ENCODE measurements around the gene PIP5K1B. TPM values are rescaled to one million over a fixed set of nuclear protein-coding genes. Genes with fewer than 3 reads are reported as not detected.
A peak's percentile ranks its signal among the peaks of the same experiment; 100 is the strongest.

Gene PIP5K1B
- total RNA-seq, 1 experiment from 2014 or later: 5.2 TPM

DNA sequence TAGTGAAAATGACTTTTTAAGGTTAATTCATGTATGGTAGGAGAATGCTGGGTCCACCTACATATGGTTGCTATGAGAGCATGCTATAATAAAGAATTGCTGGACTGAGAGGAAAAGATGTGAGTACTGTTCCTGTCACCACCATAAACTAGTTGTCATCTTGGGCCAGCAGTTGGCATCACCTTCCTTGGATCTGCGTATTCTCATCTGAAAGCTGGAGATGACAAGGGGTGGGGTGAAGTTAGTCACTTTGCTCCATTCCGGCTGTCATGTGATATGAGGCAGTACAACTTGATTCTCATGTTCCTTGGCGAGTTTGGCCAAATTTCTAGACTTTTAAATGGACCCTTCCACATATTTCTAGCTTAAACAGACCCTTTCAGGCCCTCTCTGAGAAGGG lies 33.3 kb downstream of the PIP5K1B start:
- no peaks in the 10 kb centered on the region for H3K9me3 Mint-ChIP-seq
- H3K36me3 Mint-ChIP-seq: no peaks in the 10 kb centered on the region
- no peak for TF ChIP-seq ZBTB21 (CRISPR knock-in tag; IDR thresholded peaks at IDR 0.05; ENCODE audit: borderline replicate concordance)
- TF ChIP-seq KAT7 (CRISPR knock-in tag; IDR thresholded peaks at IDR 0.05; ENCODE audit: borderline replicate concordance): no peak
- TF ChIP-seq MYBL2 (CRISPR knock-in tag; IDR thresholded peaks at IDR 0.05): no peak
- no peak for TF ChIP-seq PRRX2 (CRISPR knock-in tag; IDR thresholded peaks at IDR 0.05)
- TF ChIP-seq CREM (CRISPR knock-in tag; IDR thresholded peaks at IDR 0.05): no peak
- no peak for TF ChIP-seq PRDM15 (CRISPR knock-in tag; IDR thresholded peaks at IDR 0.05)
- TF ChIP-seq ZNF317 (CRISPR knock-in tag; IDR thresholded peaks at IDR 0.05; ENCODE audit: borderline replicate concordance, low read depth): no peak
- no peak for TF ChIP-seq RORB (CRISPR knock-in tag; IDR thresholded peaks at IDR 0.05)
- TF ChIP-seq, protein P1, sequence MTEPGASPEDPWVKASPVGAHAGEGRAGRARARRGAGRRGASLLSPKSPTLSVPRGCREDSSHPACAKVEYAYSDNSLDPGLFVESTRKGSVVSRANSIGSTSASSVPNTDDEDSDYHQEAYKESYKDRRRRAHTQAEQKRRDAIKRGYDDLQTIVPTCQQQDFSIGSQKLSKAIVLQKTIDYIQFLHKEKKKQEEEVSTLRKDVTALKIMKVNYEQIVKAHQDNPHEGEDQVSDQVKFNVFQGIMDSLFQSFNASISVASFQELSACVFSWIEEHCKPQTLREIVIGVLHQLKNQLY (CRISPR knock-in tag; IDR thresholded peaks at IDR 0.05): no peak
- TF ChIP-seq SMAD4 (CRISPR knock-in tag; IDR thresholded peaks at IDR 0.05): no peak
- TF ChIP-seq ZNF121 (CRISPR knock-in tag; IDR thresholded peaks at IDR 0.05): no peak
- TF ChIP-seq HMGA2 (CRISPR knock-in tag; IDR thresholded peaks at IDR 0.05): no peak
- H3K4me1 Mint-ChIP-seq: peaks cover 29% of the 10 kb centered on the region
- ATAC-seq (no peak), DNase-seq (ENCODE audit: low spot score) (no peak)
- ChIA-PET POLR2A (no interaction called here), CTCF (no interaction called here)
- no peaks in the 10 kb centered on the region for H3K27me3 Mint-ChIP-seq (ENCODE audit: low read depth)
- H3K27ac Mint-ChIP-seq: no peak overlapping the region
- no peak overlapping the region for H3K4me3 Mint-ChIP-seq

GRCh38 chr9:68739621-68740174 lies 34.7 kb downstream of the PIP5K1B start:
- POLR2A ChIA-PET: no interaction called here
- ATAC-seq (peak; percentile 28), DNase-seq (ENCODE audit: low spot score) (no peak)
- Mint-ChIP-seq H3K36me3 (no peaks in the 10 kb centered on the region), H3K4me3 (no peak overlapping the region), H3K27ac (no peak overlapping the region), H3K9me3 (no peaks in the 10 kb centered on the region), H3K27me3 (ENCODE audit: low read depth) (no peaks in the 10 kb centered on the region), H3K4me1 (peaks cover 29% of the 10 kb centered on the region)
- CTCF ChIA-PET: interaction anchor here (1.0 to 1.4 kb wide), 2 partner anchors 11 to 156 kb away, joined by 4 read pairs; no protein-coding TSS in a partner anchor
- TF ChIP-seq JAZF1 (CRISPR knock-in tag; IDR thresholded peaks at IDR 0.05) (no peak), GABPB1 (CRISPR knock-in tag; IDR thresholded peaks at IDR 0.05) (peak; percentile 37; the same call in 1 of the 2 replicates)

- no peak overlapping the region for H3K27ac Mint-ChIP-seq
- H3K9me3 Mint-ChIP-seq: no peaks in the 10 kb centered on the region
- peaks cover 29% of the 10 kb centered on the region for H3K4me1 Mint-ChIP-seq
- H3K36me3 Mint-ChIP-seq: no peaks in the 10 kb centered on the region
- TF ChIP-seq GABPB1 (CRISPR knock-in tag; IDR thresholded peaks at IDR 0.05) (peak; percentile 74), CREM (CRISPR knock-in tag; IDR thresholded peaks at IDR 0.05) (no peak)
- no peaks in the 10 kb centered on the region for H3K27me3 Mint-ChIP-seq (ENCODE audit: low read depth)
- ATAC-seq (no peak), DNase-seq (ENCODE audit: low spot score) (no peak)
- CTCF ChIA-PET: interaction anchor here (1.0 to 1.4 kb wide), 2 partner anchors 12 to 157 kb away, joined by 4 read pairs; no protein-coding TSS in a partner anchor
- H3K4me3 Mint-ChIP-seq: no peak overlapping the region
- POLR2A ChIA-PET: no interaction called here
Observed at GRCh38 chr9:68740561-68740960, 35.5 kb downstream of the PIP5K1B start.

GRCh38 chr9:68741234-68741633 lies 36.2 kb downstream of the PIP5K1B start:
- Mint-ChIP-seq H3K27me3 (ENCODE audit: low read depth) (no peaks in the 10 kb centered on the region), H3K9me3 (no peaks in the 10 kb centered on the region), H3K4me1 (peaks cover 24% of the 10 kb centered on the region), H3K4me3 (no peak overlapping the region), H3K36me3 (no peaks in the 10 kb centered on the region), H3K27ac (no peak overlapping the region)
- TF ChIP-seq, protein P2, sequence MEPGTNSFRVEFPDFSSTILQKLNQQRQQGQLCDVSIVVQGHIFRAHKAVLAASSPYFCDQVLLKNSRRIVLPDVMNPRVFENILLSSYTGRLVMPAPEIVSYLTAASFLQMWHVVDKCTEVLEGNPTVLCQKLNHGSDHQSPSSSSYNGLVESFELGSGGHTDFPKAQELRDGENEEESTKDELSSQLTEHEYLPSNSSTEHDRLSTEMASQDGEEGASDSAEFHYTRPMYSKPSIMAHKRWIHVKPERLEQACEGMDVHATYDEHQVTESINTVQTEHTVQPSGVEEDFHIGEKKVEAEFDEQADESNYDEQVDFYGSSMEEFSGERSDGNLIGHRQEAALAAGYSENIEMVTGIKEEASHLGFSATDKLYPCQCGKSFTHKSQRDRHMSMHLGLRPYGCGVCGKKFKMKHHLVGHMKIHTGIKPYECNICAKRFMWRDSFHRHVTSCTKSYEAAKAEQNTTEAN (CRISPR knock-in tag; IDR thresholded peaks at IDR 0.05): no peak
- no peak for TF ChIP-seq SP1 (CRISPR knock-in tag; conservative IDR thresholded peaks at IDR 0.05)
- TF ChIP-seq E2F5 (CRISPR knock-in tag; IDR thresholded peaks at IDR 0.05): no peak
- TF ChIP-seq GABPB1 (CRISPR knock-in tag; IDR thresholded peaks at IDR 0.05): no peak
- TF ChIP-seq ATF3 (CRISPR knock-in tag; conservative IDR thresholded peaks at IDR 0.05): no peak
- no peak for TF ChIP-seq TP53 (CRISPR knock-in tag; IDR thresholded peaks at IDR 0.05)
- no peak for ATAC-seq
- ChIA-PET POLR2A (no interaction called here), CTCF (no interaction called here)
- DNase-seq (ENCODE audit: low spot score): no peak

Measured in WTC11 (cell line).